Upper lobe of right lung (tissue), 1 donor: ENCODE measurements around the gene CYP2W1. TPM values are rescaled to one million over a fixed set of nuclear protein-coding genes. Genes with fewer than 3 reads are reported as not detected.

Source experiments
- ATAC-seq: fragments of 200-7000 bp; cut with Tn5 transposase; one replicate; pipeline ENCODE4 v1.9.1; 2020; ENCODE audit warnings: mild to moderate bottlenecking, moderate library complexity
- DNase-seq: peaks from one replicate; pipeline ENCODE4 v3.0.0-alpha.2; 2020
- H3K27ac ChIP-seq: fragments of 200-600 bp; one replicate; pipeline ENCODE4 v1.8.0; 2022
- H3K27me3 ChIP-seq: fragments of 200-600 bp; one replicate; pipeline ENCODE4 v1.8.0; 2022; ENCODE audit warnings: mild to moderate bottlenecking
- H3K36me3 ChIP-seq: fragments of 200-600 bp; one replicate; pipeline ENCODE4 v1.8.0; 2022
- H3K4me1 ChIP-seq: fragments of 200-600 bp; one replicate; pipeline ENCODE4 v1.8.0; 2022
- H3K4me3 ChIP-seq: fragments of 200-600 bp; one replicate; pipeline ENCODE4 v1.8.0; 2022; ENCODE audit warnings: mild to moderate bottlenecking
- H3K9me3 ChIP-seq: fragments of 200-600 bp; one replicate; pipeline ENCODE4 v1.8.0; 2022
- CTCF ChIP-seq: fragments of 200-600 bp; IDR thresholded peaks from one replicate; pipeline ENCODE4 v1.8.0; 2022; ENCODE audit warnings: antibody characterized with exemption
- intact Hi-C: fragments of 100-400 bp; cut with DNase I; formaldehyde crosslinking; loops from one replicate; pipeline ENCODE4 v1.11.0; 2022
- total RNA-seq: library from RNA; stranded (reverse); fragmentation: NEBNext Ultra II Directional; extraction: Animal tissue kit (Norgen Biotek cat#: 25700); gene quantifications from one replicate; pipeline ENCODE4 v1.2.1, GENCODE V29; 2021
- donor health status: DM: no; HTN: yes; CAD: no; lungs with severe emphysema.

Gene CYP2W1
- total RNA-seq, 1 donor from 2014 or later = not detected

GRCh38 chr7:951881-952547 lies 31.0 kb upstream of the CYP2W1 start:
- no peaks in the 10 kb centered on the region for H3K36me3 ChIP-seq
- intact Hi-C loops = no loop called here
- TF ChIP-seq CTCF = no peak
- H3K4me3 ChIP-seq = no peak overlapping the region
- DNase-seq = peak; percentile 58
- ATAC-seq = no peak
- no peaks in the 10 kb centered on the region for H3K9me3 ChIP-seq
- peaks cover 4% of the 10 kb centered on the region for H3K27me3 ChIP-seq
- H3K4me1 ChIP-seq = peaks cover 9% of the 10 kb centered on the region
- no peak overlapping the region for H3K27ac ChIP-seq

DNA sequence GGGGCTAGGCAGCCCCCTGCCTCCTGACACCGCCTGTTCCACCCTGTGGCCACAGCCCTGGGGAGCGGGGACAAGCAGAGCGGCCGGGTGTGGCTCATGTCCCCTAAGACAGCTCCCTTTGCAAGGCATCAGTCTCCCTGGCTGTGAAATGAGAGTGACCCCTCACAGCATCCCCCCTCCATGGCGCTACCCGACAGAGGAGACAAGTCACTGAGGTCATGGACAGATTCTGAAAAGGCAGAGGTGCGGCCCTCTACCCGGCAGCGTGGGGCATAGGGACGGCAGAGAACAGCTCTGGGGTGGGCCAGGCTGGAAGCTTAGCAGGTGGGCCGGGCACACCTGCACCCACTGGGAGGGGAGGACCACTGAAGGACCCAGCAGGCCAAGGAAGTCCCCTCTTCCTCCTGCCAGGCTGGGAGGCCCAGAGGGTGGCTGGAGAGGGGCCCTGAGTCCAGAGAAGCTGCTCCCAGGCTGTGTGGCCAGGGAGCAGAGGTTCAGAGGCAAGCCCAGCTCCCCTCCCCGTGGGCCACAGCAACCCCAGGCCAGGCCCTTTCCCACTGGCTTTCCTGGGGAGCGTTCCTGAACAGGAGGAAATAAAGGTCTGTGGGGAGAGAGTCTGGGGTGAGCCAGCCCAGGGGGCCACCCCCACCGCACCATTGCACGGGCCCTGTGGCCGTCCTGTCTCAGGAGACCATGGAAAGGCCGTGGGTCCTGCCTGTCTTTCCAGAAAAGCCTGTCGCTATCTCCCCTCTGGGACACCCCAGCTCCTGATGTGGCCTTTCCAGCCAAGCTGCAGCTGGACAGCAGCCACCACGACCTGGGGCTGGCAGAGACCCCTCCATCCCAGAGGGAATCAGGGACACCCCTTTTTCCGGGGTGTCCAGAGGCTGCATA lies 30.2 kb upstream of the CYP2W1 start:
- ATAC-seq = no peak
- Histone ChIP-seq H3K4me3 (peak overlapping the region; percentile 60), H3K27ac (no peak overlapping the region), H3K4me1 (peaks cover 9% of the 10 kb centered on the region), H3K27me3 (peaks cover 5% of the 10 kb centered on the region), H3K36me3 (no peaks in the 10 kb centered on the region), H3K9me3 (no peaks in the 10 kb centered on the region)
- DNase-seq = peak; percentile 64
- intact Hi-C loops = no loop called here
- no peak for TF ChIP-seq CTCF

- no peaks in the 10 kb centered on the region for H3K9me3 ChIP-seq
- H3K27me3 ChIP-seq = peaks cover 14% of the 10 kb centered on the region
- ATAC-seq (peak; percentile 75), DNase-seq (peak; percentile 87)
- H3K4me1 ChIP-seq = peaks cover 9% of the 10 kb centered on the region
- H3K36me3 ChIP-seq = no peaks in the 10 kb centered on the region
- peak overlapping the region; percentile 51 for H3K27ac ChIP-seq
- intact Hi-C loops = no loop called here
- no peak for TF ChIP-seq CTCF
- H3K4me3 ChIP-seq = peak overlapping the region; percentile 60
Observed at GRCh38 chr7:953547-954327, 29.2 kb upstream of the CYP2W1 start.

- H3K4me1 ChIP-seq = peaks cover 9% of the 10 kb centered on the region
- ATAC-seq (peak; percentile 80), DNase-seq (peak; percentile 82)
- H3K4me3 ChIP-seq = peak within 1 kb of the TSS; percentile 60
- intact Hi-C loops = no loop called here
- H3K27ac ChIP-seq = peak within 1 kb of the TSS; percentile 51
- no peak for TF ChIP-seq CTCF
- H3K27me3 ChIP-seq = peaks cover 21% of the 10 kb centered on the region
- H3K36me3 ChIP-seq = no peaks in the 10 kb centered on the region
- no peaks in the 10 kb centered on the region for H3K9me3 ChIP-seq
Observed at GRCh38 chr7:954330-955238, 28.4 kb upstream of the CYP2W1 start, which contains the start of gene ADAP1. TSS of gene ADAP1 (minus strand) at chr7:954680. CDS start at chr7:954477, 203 bp downstream.

DNA sequence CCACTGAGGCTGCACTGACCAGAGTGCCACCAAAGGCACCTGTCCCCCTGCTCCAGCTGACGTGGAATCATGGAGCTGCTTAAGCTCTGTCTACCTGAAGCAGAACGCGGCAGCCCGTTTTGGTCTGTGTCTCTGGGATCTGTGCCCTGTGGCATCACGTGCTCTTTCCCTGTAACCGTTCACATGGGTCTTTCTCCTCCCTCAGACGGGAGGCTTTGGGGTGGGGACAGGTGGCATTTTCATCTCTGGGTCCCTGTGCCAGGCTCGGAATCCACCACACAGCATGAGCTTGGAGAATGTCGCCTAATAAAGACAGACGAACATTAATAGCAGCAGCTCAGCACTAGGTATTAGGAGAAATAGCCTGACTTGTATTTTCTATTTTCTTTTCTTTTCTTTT lies 26.9 kb upstream of the CYP2W1 start:
- Histone ChIP-seq H3K4me3 (no peak overlapping the region), H3K9me3 (no peaks in the 10 kb centered on the region), H3K4me1 (peaks cover 9% of the 10 kb centered on the region), H3K36me3 (no peaks in the 10 kb centered on the region), H3K27ac (no peak overlapping the region), H3K27me3 (peaks cover 21% of the 10 kb centered on the region)
- ATAC-seq = no peak
- peak; percentile 36 for DNase-seq
- no peak for TF ChIP-seq CTCF
- intact Hi-C loops = no loop called here
